ENCODE measurements around the gene TNIK.
"Not testable (repeated sequence)": the region's sequence is repeated elsewhere in the genome, so short reads cannot be mapped to it uniquely, and the experiment has no call there.

TNIK gene

GRCh38 chr3:171384101-171384891 is 75.9 kb downstream of the TNIK start:
- no peak for DNase-seq (ENCODE audit: low read depth)

DNA sequence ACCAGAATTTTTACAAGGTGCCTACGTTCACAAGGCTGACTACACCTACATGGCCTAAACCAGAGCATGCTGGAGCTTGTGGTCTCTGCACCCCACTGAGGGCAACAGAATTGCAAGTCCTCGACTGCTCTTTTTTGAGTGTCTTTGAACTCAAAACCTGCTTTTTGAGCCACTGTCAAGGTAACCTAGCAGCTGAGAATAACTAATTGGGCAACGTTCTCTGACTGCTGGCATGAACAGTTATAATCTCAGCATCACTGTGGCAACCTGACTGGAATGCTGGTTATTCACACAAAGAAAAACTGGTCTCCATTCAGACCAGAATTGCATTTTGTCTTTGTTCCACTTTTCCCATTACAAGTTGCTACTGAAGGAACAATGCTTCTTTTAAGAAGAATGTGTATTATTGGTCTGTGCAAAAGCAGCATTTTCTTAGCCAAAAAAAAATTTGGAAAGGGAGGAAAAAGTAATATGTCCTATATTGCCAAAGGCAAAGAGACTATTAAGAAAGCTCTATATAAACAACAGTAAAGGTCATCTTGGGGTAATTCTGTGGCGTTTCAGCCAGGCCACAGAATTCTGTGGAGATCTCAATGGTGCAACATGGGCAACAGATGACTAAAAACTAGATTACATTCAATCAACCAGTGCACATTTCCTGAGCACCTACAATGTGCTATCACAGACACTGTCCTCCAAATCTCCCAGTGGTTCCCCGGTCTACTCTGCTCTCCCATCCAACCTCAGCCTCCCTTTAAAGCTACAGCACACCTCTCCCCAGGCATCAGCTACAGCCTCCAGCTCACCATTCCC is 76.8 kb downstream of the TNIK start:
- no peak for DNase-seq (ENCODE audit: low read depth)

DNA sequence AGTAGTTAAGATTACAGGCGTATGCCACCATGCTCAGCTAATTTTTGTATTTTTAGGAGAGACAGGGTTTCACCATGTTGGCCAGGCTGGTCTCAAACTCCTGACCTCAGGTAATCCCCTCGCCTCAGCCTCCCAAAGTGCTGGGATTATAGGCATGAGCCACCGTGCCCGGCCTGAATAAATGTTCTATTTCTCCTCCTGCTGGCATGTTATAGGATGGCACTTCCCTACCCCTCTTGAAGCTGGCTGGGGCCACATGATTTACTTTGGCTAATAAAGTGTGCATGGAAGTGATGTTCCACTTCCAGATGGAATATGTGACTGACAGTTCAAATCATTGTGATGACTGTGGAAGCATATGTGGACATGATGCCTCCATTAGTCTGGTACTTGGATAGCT is 77.9 kb downstream of the TNIK start:
- not testable (repeated sequence) for DNase-seq (ENCODE audit: low read depth)

DNA sequence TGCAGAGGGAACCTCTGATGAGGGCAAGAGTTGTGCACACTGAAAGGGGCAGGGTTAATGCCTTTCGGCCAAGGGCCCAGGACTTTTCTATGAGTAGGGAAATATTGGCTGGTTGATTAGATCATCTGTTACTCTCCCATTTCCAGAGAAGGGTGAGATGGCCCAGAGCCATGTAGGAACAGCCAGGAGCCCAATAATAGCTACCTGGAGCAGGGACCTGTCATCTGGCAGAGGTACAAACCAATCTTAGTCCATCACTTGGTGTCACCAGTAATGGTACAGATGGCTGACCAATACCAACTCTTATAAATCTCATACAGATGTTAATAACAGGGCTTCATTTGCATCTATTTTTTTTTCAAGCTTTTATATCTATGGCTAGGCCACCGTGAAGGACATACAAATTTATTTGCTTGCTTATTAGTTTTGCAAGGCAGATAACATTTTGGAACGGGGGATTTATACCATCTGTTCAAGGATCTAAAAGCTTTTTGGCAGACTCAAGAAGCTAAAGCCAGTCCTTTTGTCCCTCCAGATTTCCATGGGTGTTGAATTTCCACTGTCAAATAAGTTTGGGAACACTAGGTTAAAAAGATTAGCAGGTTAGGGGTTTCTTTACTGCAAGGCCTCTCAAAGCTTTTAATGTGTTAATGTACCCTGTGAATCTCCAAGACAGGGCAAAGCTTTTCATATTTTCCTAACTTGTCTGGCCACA is 79.3 kb downstream of the TNIK start:
- DNase-seq (ENCODE audit: low read depth), result no peak

GRCh38 chr3:171379961-171380483 is 80.2 kb downstream of the TNIK start:
- no peak for DNase-seq (ENCODE audit: low read depth)

DNA sequence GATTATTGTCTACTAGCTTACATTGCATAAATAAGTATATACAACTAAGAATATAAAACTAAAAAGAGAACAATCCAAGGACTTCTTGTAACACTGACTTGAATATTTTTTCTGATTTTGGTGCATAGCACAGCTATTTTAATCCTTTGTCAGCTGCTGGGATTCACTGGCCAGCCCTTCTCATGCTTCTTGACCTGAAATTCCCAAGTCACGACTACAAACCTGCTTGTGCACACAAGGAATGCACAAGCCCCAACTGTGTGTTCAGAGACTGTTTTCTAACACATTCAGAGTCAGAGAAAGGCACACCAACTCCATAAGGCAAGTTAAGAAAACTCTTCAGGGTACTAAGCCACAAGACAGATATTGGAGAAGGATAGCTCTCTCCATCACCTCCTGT is 80.9 kb downstream of the TNIK start:
- no peak for DNase-seq (ENCODE audit: low read depth)

DNA sequence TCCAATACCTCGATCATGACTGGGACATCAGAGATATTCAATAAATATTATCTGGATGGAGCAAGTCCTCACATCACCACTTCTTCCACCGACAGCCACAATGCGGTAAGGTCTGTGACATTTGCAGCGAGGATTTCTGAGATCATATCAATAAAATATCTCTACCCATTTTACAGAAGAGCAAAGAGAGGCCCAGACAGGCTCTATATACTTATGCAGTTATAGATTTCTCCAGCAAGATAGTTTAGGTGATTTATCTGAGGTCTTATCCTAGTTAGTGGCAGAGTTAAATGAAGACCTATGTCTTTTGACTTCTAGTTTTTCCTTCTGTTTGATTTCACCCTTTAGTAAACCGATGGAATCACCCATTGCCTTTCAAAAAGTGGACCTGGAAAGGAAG is 81.6 kb downstream of the TNIK start:
- no peak for DNase-seq (ENCODE audit: low read depth)

DNA sequence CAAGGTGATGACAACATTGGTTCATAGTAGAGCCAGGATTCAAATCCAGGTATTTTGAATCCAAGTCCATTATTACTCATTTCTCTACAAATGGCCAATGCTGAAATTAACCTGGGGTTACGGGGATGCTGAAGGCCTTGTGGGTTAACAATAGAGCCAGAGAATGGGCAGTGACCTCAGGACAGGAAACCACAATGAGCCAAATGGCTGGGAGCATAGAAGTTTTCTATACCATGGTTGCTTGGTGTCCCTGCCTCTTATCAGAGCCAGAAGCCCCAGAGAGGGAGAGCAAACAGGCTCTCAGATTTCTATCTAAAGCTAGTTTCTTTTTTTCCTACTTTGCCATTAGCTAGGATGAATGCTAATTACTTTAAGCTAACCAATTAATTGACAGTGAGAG is 82.3 kb downstream of the TNIK start:
- no peak for DNase-seq (ENCODE audit: low read depth)

DNA sequence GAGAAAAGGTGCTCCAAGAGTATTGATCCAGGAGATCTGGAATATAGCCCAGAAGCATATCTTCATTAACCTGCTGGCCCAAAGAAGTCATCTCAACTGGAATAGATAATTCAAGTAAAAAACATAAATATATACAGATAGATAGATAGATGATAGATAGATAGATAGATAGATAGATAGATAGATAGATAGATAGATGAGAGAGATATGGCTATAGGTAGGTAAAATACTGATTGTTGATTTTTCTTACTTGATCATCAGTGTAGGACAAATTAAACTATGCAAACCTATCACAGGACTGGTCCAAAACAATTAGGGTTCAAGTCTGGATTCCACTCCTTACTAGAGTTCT is 83.6 kb downstream of the TNIK start:
- no peak for DNase-seq (ENCODE audit: low read depth)

- DNase-seq (ENCODE audit: low read depth), result no peak
Observed at GRCh38 chr3:171375666-171376595, 84.3 kb downstream of the TNIK start.

GRCh38 chr3:171374661-171375285 is 85.4 kb downstream of the TNIK start:
- no peak for DNase-seq (ENCODE audit: low read depth)

DNA sequence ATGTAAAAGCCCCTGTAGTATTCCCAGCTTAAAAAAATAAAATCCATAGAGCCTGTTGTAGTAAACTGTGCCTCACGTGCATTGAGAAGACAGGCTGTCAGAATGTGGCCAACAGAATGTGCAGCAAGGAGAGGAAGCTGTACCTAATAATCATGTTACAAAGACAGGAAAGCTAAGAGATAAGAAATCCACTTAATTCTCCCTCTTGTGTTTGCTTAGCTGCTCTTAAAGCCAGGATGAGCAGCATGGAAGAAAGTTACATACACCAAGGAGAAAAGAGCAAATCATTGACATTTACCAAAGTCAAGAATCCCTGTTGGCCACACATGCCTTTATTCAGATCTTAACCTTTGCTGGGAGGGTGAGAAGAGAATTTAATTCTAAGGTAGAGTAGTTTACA is 85.9 kb downstream of the TNIK start:
- no peak for DNase-seq (ENCODE audit: low read depth)

- DNase-seq (ENCODE audit: low read depth), result no peak
Observed at GRCh38 chr3:171373711-171374110, 86.5 kb downstream of the TNIK start.

DNA sequence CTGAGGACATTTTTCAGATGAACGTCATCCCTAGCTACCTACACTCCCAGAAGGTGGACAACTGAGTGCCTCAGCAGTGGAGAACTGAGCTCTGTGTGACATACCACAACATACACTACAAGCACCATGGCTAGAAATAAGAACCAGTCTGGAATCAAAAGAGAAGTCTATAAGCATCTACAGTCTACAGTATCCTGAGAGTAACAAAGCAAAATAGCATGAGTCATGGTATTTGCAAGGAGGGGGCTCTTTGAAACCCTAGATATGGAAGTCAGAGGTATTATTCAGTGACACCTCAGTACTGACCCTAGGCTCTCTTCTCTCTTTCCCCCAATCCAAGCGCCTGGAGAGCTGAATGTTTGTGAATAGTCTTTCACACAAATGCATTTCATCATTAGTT is 87.5 kb downstream of the TNIK start:
- no peak for DNase-seq (ENCODE audit: low read depth)

- DNase-seq (ENCODE audit: low read depth), result no peak
Observed at GRCh38 chr3:171371354-171371753, 88.9 kb downstream of the TNIK start.

GRCh38 chr3:171369156-171369555 is 91.0 kb downstream of the TNIK start:
- DNase-seq (ENCODE audit: low read depth), result no peak

DNA sequence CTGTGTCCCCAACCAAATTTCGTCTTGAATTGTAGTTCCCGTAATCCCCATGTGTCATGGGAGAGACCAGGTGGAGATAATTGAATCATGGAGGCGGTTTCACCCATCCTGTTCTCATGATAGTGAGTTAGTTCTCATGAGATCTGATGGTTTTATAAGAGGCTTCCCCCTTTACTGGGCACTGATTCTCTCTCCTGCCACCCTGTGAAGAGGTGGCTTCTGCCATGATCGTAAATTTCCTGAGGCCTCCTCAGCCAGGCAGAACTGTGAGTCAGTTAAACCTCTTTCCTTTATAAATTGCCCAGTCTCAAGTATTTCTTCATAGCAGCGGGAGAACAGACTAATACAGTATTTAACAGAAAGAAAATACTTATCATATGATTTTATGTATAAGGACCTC is 93.5 kb downstream of the TNIK start:
- DNase-seq (ENCODE audit: low read depth), result not testable (repeated sequence)

GRCh38 chr3:171366043-171366442 is 94.2 kb downstream of the TNIK start:
- no peak for DNase-seq (ENCODE audit: low read depth)

- DNase-seq (ENCODE audit: low read depth), result no peak
Observed at GRCh38 chr3:171365489-171365888, 94.7 kb downstream of the TNIK start.

- DNase-seq (ENCODE audit: low read depth), result no peak
Observed at GRCh38 chr3:171364500-171364899, 95.7 kb downstream of the TNIK start.

GRCh38 chr3:171363202-171363601 is 97.0 kb downstream of the TNIK start:
- no peak for DNase-seq (ENCODE audit: low read depth)
